Stimulated activated CD4-positive, alpha-beta T cell treated with anti-CD3 and anti-CD28 coated beads, Interleukin-12 subunit alpha, Interleukin-12 subunit beta, amount 100 ng/mL, for 24 hours (primary cell): ENCODE measurements around the gene ATG3.
A peak's percentile ranks its signal among the peaks of the same experiment; 100 is the strongest.
"Not testable (repeated sequence)": the region's sequence is repeated elsewhere in the genome, so short reads cannot be mapped to it uniquely, and the experiment has no call there.

Experiments
- DNase-seq, 2 experiments: peaks; one replicate each; pipeline ENCODE4 v3.0.0-alpha.2; 2020; ENCODE audit warnings: low read depth in 2 of 2

The ATG3 gene

GRCh38 chr3:112561484-112561733, 353 bp downstream of the ATG3 start:
- DNase-seq: peak in 1 of 2 experiments; percentile 75

GRCh38 chr3:112560721-112561483, 860 bp downstream of the ATG3 start:
- DNase-seq: peak; percentile 48 to 71

- no peak for DNase-seq
Observed at GRCh38 chr3:112560307-112560706, 1.5 kb downstream of the ATG3 start.

GRCh38 chr3:112557976-112558375, 3.8 kb downstream of the ATG3 start:
- no peak for DNase-seq

GRCh38 chr3:112555535-112556170, 6.1 kb downstream of the ATG3 start:
- DNase-seq: no peak

- no peak for DNase-seq
Observed at GRCh38 chr3:112550859-112551258, 10.9 kb downstream of the ATG3 start.

GRCh38 chr3:112546216-112546759, 15.5 kb downstream of the ATG3 start:
- no peak for DNase-seq

- no peak for DNase-seq
Observed at GRCh38 chr3:112539825-112540650, 21.7 kb downstream of the ATG3 start.

- no peak for DNase-seq
Observed at GRCh38 chr3:112531358-112531781, 30.4 kb downstream of the ATG3 start.

GRCh38 chr3:112530573-112530972, 31.2 kb downstream of the ATG3 start:
- no peak for DNase-seq

GRCh38 chr3:112524127-112524526, 37.6 kb downstream of the ATG3 start:
- DNase-seq: not testable (repeated sequence)

- DNase-seq: no peak
Observed at GRCh38 chr3:112519424-112520001, 42.2 kb downstream of the ATG3 start.

GRCh38 chr3:112518970-112519369, 42.8 kb downstream of the ATG3 start:
- not testable (repeated sequence) for DNase-seq

- DNase-seq: no peak
Observed at GRCh38 chr3:112514527-112515128, 47.1 kb downstream of the ATG3 start.

- no peak for DNase-seq
Observed at GRCh38 chr3:112512320-112512719, 49.4 kb downstream of the ATG3 start.

GRCh38 chr3:112508860-112509259, 52.9 kb downstream of the ATG3 start:
- no peak for DNase-seq

- DNase-seq: no peak
Observed at GRCh38 chr3:112508261-112508660, 53.5 kb downstream of the ATG3 start.

- DNase-seq: no peak
Observed at GRCh38 chr3:112505907-112506306, 55.9 kb downstream of the ATG3 start.

- no peak for DNase-seq
Observed at GRCh38 chr3:112504123-112504522, 57.6 kb downstream of the ATG3 start.

- no peak for DNase-seq
Observed at GRCh38 chr3:112503304-112503972, 58.3 kb downstream of the ATG3 start.

GRCh38 chr3:112500621-112501020, 61.1 kb downstream of the ATG3 start:
- no peak for DNase-seq
